Kidney (tissue), 14 donors: Measurements from ENCODE around the gene MCM3AP. TPM values are rescaled to one million over a fixed set of nuclear protein-coding genes. Genes with fewer than 3 reads are reported as not detected.

Source experiments
- DNase-seq, 5 donors: peaks; one replicate each; pipeline ENCODE4 v3.0.0-alpha.2; 2013 to 2020
- FAIRE-seq: peaks from 2 replicates; lab custom pipeline; 2012; peaks lifted over from hg19 to GRCh38; lab: Jason Lieb, UNC
- H3K27ac ChIP-seq, 2 donors: one replicate each; pipeline ENCODE4 v1.7.0; 2013; ENCODE audit warnings: low read depth in 2 of 2, low read length in 2 of 2, inconsistent platforms in 1 of 2
- H3K27me3 ChIP-seq: one replicate; pipeline ENCODE4 v1.7.1; 2013; ENCODE audit warnings: low read length, inconsistent platforms; ENCODE audit not compliant: control insufficient read depth, insufficient read depth
- H3K36me3 ChIP-seq, 3 donors: one replicate each; pipeline versions ENCODE4 v1.7.0 to v1.7.1; 2013; ENCODE audit warnings: low read length in 3 of 3, control low read depth in 1 of 3, inconsistent platforms in 1 of 3; ENCODE audit not compliant: insufficient read depth in 3 of 3, control insufficient read depth in 2 of 3
- H3K4me1 ChIP-seq, 3 donors: one replicate each; pipeline versions ENCODE4 v1.7.0 to v1.7.1; 2013; ENCODE audit warnings: low read length in 3 of 3, inconsistent platforms in 1 of 3, low read depth in 1 of 3; ENCODE audit not compliant: control insufficient read depth in 2 of 3, insufficient read depth in 2 of 3
- H3K4me3 ChIP-seq, 3 donors: one replicate each; pipeline versions ENCODE4 v1.7.0 to v1.8.1; 2013; ENCODE audit warnings: low read length in 3 of 3, control low read depth in 1 of 3, inconsistent platforms in 1 of 3
- H3K9ac ChIP-seq, 3 donors: one replicate each; pipeline versions ENCODE4 v1.7.0 to v1.7.1; 2013; ENCODE audit warnings: low read length in 3 of 3, control low read depth in 1 of 3, inconsistent platforms in 1 of 3
- H3K9me3 ChIP-seq, 3 donors: one replicate each; pipeline versions ENCODE4 v1.7.0 to v1.7.1; 2013; ENCODE audit warnings: low read length in 3 of 3, control low read depth in 1 of 3, inconsistent platforms in 1 of 3; ENCODE audit not compliant: control insufficient read depth in 2 of 3, insufficient read depth in 1 of 3
- CTCF ChIP-seq: IDR thresholded peaks from 3 replicates; pipeline ENCODE4 v1.5.1; 2012; ENCODE audit warnings: mild to moderate bottlenecking, moderate library complexity, borderline replicate concordance; ENCODE audit not compliant: insufficient read depth; ENCODE audit errors: extremely low read depth
- intact Hi-C: fragments of 100-400 bp; cut with DNase I; formaldehyde crosslinking; loops from one replicate; pipeline ENCODE4 v1.11.1; 2022
- polyA plus RNA-seq: library from polyadenylated mRNA; stranded (reverse); fragments of 350-450 nt; fragmentation: Illumina TruSeq; extraction: RNeasy Lipid Tissue Mini Kit (QIAGEN cat#74804); gene quantifications from one replicate; pipeline ENCODE4 v1.2.3, GENCODE V29; 2014; ENCODE audit warnings: low read depth, low replicate concordance; ENCODE audit not compliant: insufficient read depth
- total RNA-seq: library from RNA; stranded (reverse); fragmentation: NEBNext Ultra II Directional; extraction: Animal tissue kit (Norgen Biotek cat#: 25700); gene quantifications from one replicate; pipeline ENCODE4 v1.2.1, GENCODE V29; 2021
- donor health status: control.
- donor health status: control.
- donor health status: control.
- donor health status: control.
- donor health status: control.
- donor health status: DM: yes; HTN: yes; CAD: no.
- donor health status: Normal renal cell carcinoma (clear cell type).

The MCM3AP gene
- total and polyA plus RNA-seq, 2 donors from 2014 or later, result 29.0 to 101 TPM

- intact Hi-C loops, result no loop called here
- Histone ChIP-seq H3K36me3 (peaks cover 7 to 60% (median 46%) of the 10 kb centered on the region in 3 donors), H3K9me3 (no peaks in the 10 kb centered on the region), H3K9ac (no peak overlapping the region), H3K27ac (no peak overlapping the region), H3K27me3 (no peaks in the 10 kb centered on the region), H3K4me1 (no peaks in the 10 kb centered on the region), H3K4me3 (no peak overlapping the region)
- FAIRE-seq (no peak), DNase-seq (no peak)
- TF ChIP-seq CTCF, result no peak
These were observed 12.1 kb downstream of the MCM3AP start for GRCh38 chr21:46273341-46273740.

- H3K36me3 ChIP-seq, result peaks cover 6 to 56% (median 50%) of the 10 kb centered on the region in 3 donors
- H3K4me3 ChIP-seq, result no peak overlapping the region
- DNase-seq (no peak), FAIRE-seq (no peak)
- H3K9ac ChIP-seq, result no peak overlapping the region
- no peaks in the 10 kb centered on the region for H3K9me3 ChIP-seq
- H3K27me3 ChIP-seq, result no peaks in the 10 kb centered on the region
- TF ChIP-seq CTCF, result no peak
- H3K27ac ChIP-seq, result no peak overlapping the region
- intact Hi-C loops, result no loop called here
- H3K4me1 ChIP-seq, result no peaks in the 10 kb centered on the region
These were observed 15.9 kb downstream of the MCM3AP start for GRCh38 chr21:46269466-46269865.

- Histone ChIP-seq H3K27me3 (no peaks in the 10 kb centered on the region), H3K27ac (no peak overlapping the region), H3K9ac (no peak overlapping the region), H3K4me1 (no peaks in the 10 kb centered on the region), H3K9me3 (no peaks in the 10 kb centered on the region), H3K36me3 (peaks cover 6 to 46% (median 46%) of the 10 kb centered on the region in 3 donors), H3K4me3 (no peak overlapping the region)
- DNase-seq (no peak), FAIRE-seq (no peak)
- intact Hi-C loops, result no loop called here
- TF ChIP-seq CTCF, result no peak
These were observed 17.0 kb downstream of the MCM3AP start for GRCh38 chr21:46268371-46268770.

GRCh38 chr21:46266946-46267345 lies 18.5 kb downstream of the MCM3AP start:
- no peak overlapping the region for H3K9ac ChIP-seq
- DNase-seq (no peak), FAIRE-seq (no peak)
- no peaks in the 10 kb centered on the region for H3K27me3 ChIP-seq
- no peak overlapping the region for H3K4me3 ChIP-seq
- H3K4me1 ChIP-seq, result no peaks in the 10 kb centered on the region
- H3K9me3 ChIP-seq, result no peaks in the 10 kb centered on the region
- intact Hi-C loops, result no loop called here
- H3K27ac ChIP-seq, result no peak overlapping the region
- H3K36me3 ChIP-seq, result peaks cover 4 to 36% (median 35%) of the 10 kb centered on the region in 3 donors
- TF ChIP-seq CTCF, result no peak
